IMR-90 (cell line): ENCODE results near the gene OR2T11.

ENCODE experiments used
- CEBPB ChIP-seq: IDR thresholded peaks from 2 replicates; pipeline ENCODE4 v1.6.1; 2012; ENCODE audit warnings: low read depth, low read length, improper control_type of control experiment
- CTCF ChIP-seq: conservative IDR thresholded peaks from 2 replicates; pipeline ENCODE4 v1.5.1; 2012; ENCODE audit warnings: mild to moderate bottlenecking, low read depth, low read length, improper control_type of control experiment
- MAFK ChIP-seq: IDR thresholded peaks from 2 replicates; pipeline ENCODE4 v1.6.1; 2012; ENCODE audit warnings: low read depth, low read length, improper control_type of control experiment
- MXI1 ChIP-seq: IDR thresholded peaks from 2 replicates; pipeline ENCODE4 v1.6.1; 2012; ENCODE audit warnings: low read depth, mild to moderate bottlenecking, low read length, moderate library complexity, borderline replicate concordance
- NFE2L2 ChIP-seq: fragments of 150-350 bp; IDR thresholded peaks from 2 replicates; pipeline ENCODE4 v1.6.1; 2016; ENCODE audit warnings: low read depth, mild to moderate bottlenecking, low read length
- POLR2A ChIP-seq: IDR thresholded peaks from 2 replicates; pipeline ENCODE4 v1.6.1; 2012; ENCODE audit warnings: mild to moderate bottlenecking, low read depth, low read length
- RFX5 ChIP-seq: IDR thresholded peaks from 2 replicates; pipeline ENCODE4 v1.8.0; 2012; ENCODE audit warnings: low read depth, mild to moderate bottlenecking, low read length, moderate library complexity

- no peak for TF ChIP-seq CTCF
- TF ChIP-seq POLR2A: no peak
- TF ChIP-seq RFX5: no peak
- TF ChIP-seq NFE2L2: no peak
- no peak for TF ChIP-seq MAFK
- no peak for TF ChIP-seq CEBPB
- TF ChIP-seq MXI1: no peak
Observed at GRCh38 chr1:248593226-248593625, 41.7 kb downstream of the OR2T11 start.
